HepG2 (cell line): ENCODE measurements around the gene ARL8B. TPM values are rescaled to one million over a fixed set of nuclear protein-coding genes. Genes with fewer than 3 reads are reported as not detected.

Experiments
- ATAC-seq: fragments of 200-7000 bp; cut with Tn5 transposase; 3 replicates; pipeline ENCODE4 v1.9.1; 2020; ENCODE audit warnings: mild to moderate bottlenecking, moderate library complexity
- BruUV-seq: library from RNA; stranded (reverse); fragments of 400-500 nt; replicated peaks from 2 replicates; lab custom pipeline; 2021; lab: Mats Ljungman, UMichigan
- CTCF ChIA-PET: fragments of 300-600 bp; formaldehyde crosslinking; extraction: SDS; loops from one replicate; lab custom pipeline; 2021; ENCODE audit warnings: low total read pairs, inconsistent platforms, low intra/inter-chr PET ratio; lab: Yijun Ruan, JAX
- POLR2A ChIA-PET: fragments of 350-600 bp; sonication (Branson Sonifier 250); formaldehyde crosslinking; loops from one replicate; lab custom pipeline; 2020; ENCODE audit warnings: antibody characterized with exemption, inconsistent platforms; lab: Yijun Ruan, JAX
- DNase-seq: peaks from one replicate; pipeline ENCODE4 v3.0.0-alpha.2; 2015; ENCODE audit warnings: low spot score
- FAIRE-seq: peaks from 3 replicates; lab custom pipeline; 2011; peaks lifted over from hg19 to GRCh38; lab: Jason Lieb, UNC
- H2AFZ ChIP-seq: one replicate; pipeline ENCODE4 v1.6.1; 2011; ENCODE audit warnings: low read length, inconsistent platforms
- H3K27ac ChIP-seq: fragments of 300-600 bp; 3 replicates; pipeline ENCODE4 v1.8.0; 2011; ENCODE audit warnings: mixed run types, mild to moderate bottlenecking, mixed read lengths, low read length, inconsistent platforms; ENCODE audit not compliant: insufficient read depth; ENCODE audit errors: extremely low read length
- H3K27me3 ChIP-seq, 2 experiments: fragments of 200-600 bp in 1 of 2; 2 replicates in 1 of 2; 3 replicates in 1 of 2; pipeline versions ENCODE4 v1.6.0 to v1.8.0; 2011; ENCODE audit warnings: low read length in 2 of 2, mild to moderate bottlenecking in 2 of 2, moderate library complexity in 2 of 2, inconsistent platforms in 1 of 2; ENCODE audit not compliant: insufficient read depth in 2 of 2, control insufficient read depth in 1 of 2
- H3K36me3 ChIP-seq, 2 experiments: fragments of 200-600 bp in 1 of 2; replicated peaks in 1 of 2; 2 replicates in 1 of 2; 3 replicates in 1 of 2; pipeline versions ENCODE4 v1.5.1 to v1.8.0; 2011; ENCODE audit warnings: low read length in 2 of 2, inconsistent platforms in 1 of 2; ENCODE audit not compliant: insufficient read depth in 2 of 2, control insufficient read depth in 1 of 2
- H3K4me1 ChIP-seq: 2 replicates; pipeline ENCODE4 v1.5.1; 2012; ENCODE audit warnings: low read length, inconsistent platforms; ENCODE audit not compliant: insufficient read depth
- H3K4me2 ChIP-seq: 2 replicates; pipeline ENCODE4 v1.6.0; 2011; ENCODE audit warnings: low read depth, low read length, inconsistent platforms
- H3K4me3 ChIP-seq, 3 experiments: fragments of 200-600 bp in 1 of 3; sonication (generic), shearing (Covaris generic) in 1 of 3; replicated peaks in 1 of 3; 2 replicates each; pipeline ENCODE4 v1.5.1; 2011 to 2016; ENCODE audit warnings: low read length in 3 of 3, inconsistent platforms in 2 of 3, low read depth in 2 of 3, mild to moderate bottlenecking in 2 of 3, control low read depth in 1 of 3, mixed read lengths in 1 of 3; ENCODE audit not compliant: insufficient read depth in 1 of 3
- H3K79me2 ChIP-seq: one replicate; pipeline ENCODE4 v1.6.1; 2011; ENCODE audit warnings: low read length, inconsistent platforms; ENCODE audit not compliant: insufficient read depth
- H3K9ac ChIP-seq: 2 replicates; pipeline ENCODE4 v1.6.0; 2011; ENCODE audit warnings: mild to moderate bottlenecking, low read depth, low read length, inconsistent platforms; ENCODE audit not compliant: insufficient read depth
- H3K9me3 ChIP-seq: 2 replicates; pipeline ENCODE4 v1.5.1; 2012; ENCODE audit warnings: mild to moderate bottlenecking, low read length
- H4K20me1 ChIP-seq: 2 replicates; pipeline ENCODE4 v1.6.0; 2011; ENCODE audit warnings: inconsistent platforms, mild to moderate bottlenecking, low read length, moderate library complexity; ENCODE audit not compliant: insufficient read depth
- CCAR2 ChIP-seq: fragments of 200-400 bp; formaldehyde crosslinking; optimal IDR thresholded peaks from 2 replicates; pipeline ENCODE3; 2018; ENCODE audit warnings: low read depth, mild to moderate bottlenecking, low read length, moderate library complexity
- CENPX ChIP-seq: sonication (generic); formaldehyde crosslinking; IDR thresholded peaks from 2 replicates; pipeline ENCODE4 v1.9.0; 2021; ENCODE audit warnings: mild to moderate bottlenecking, missing genetic modification reagents, moderate library complexity
- ETV6 ChIP-seq: sonication (generic); formaldehyde crosslinking; conservative IDR thresholded peaks from 2 replicates; pipeline ENCODE4 v1.4.0; 2020; ENCODE audit warnings: missing genetic modification reagents
- KDM2A ChIP-seq: sonication (generic); formaldehyde crosslinking; IDR thresholded peaks from 2 replicates; pipeline ENCODE4 v1.4.0; 2020; ENCODE audit warnings: low read depth, missing genetic modification reagents, borderline replicate concordance
- KLF13 ChIP-seq: sonication (generic); formaldehyde crosslinking; IDR thresholded peaks from 2 replicates; pipeline ENCODE4 v1.4.0; 2020; ENCODE audit warnings: mild to moderate bottlenecking, missing genetic modification reagents
- NCOA1 ChIP-seq: sonication (generic); formaldehyde crosslinking; IDR thresholded peaks from 2 replicates; pipeline ENCODE4 v1.9.0; 2021; ENCODE audit warnings: missing genetic modification reagents
- SPEN ChIP-seq: sonication (generic); formaldehyde crosslinking; IDR thresholded peaks from 2 replicates; pipeline ENCODE4 v1.5.1; 2020; ENCODE audit warnings: low read depth, mild to moderate bottlenecking, missing genetic modification reagents
- ZFP41 ChIP-seq: sonication (generic); formaldehyde crosslinking; IDR thresholded peaks from 2 replicates; pipeline ENCODE4 v1.4.0; 2020; ENCODE audit warnings: mild to moderate bottlenecking, missing genetic modification reagents, borderline replicate concordance
- ZNF10 ChIP-seq: sonication (generic); formaldehyde crosslinking; IDR thresholded peaks from 2 replicates; pipeline ENCODE4 v1.4.0; 2020; ENCODE audit warnings: mild to moderate bottlenecking, low read depth, missing genetic modification reagents, borderline replicate concordance
- ZNF772 ChIP-seq: sonication (generic); formaldehyde crosslinking; IDR thresholded peaks from 2 replicates; pipeline ENCODE4 v1.5.0; 2020; ENCODE audit warnings: mild to moderate bottlenecking, missing genetic modification reagents
- ZNF777 ChIP-seq: sonication (generic); formaldehyde crosslinking; IDR thresholded peaks from 2 replicates; pipeline ENCODE4 v1.4.0; 2020; ENCODE audit warnings: missing genetic modification reagents
- ZSCAN20 ChIP-seq: sonication (generic); formaldehyde crosslinking; IDR thresholded peaks from 2 replicates; pipeline ENCODE4 v1.4.0; 2020; ENCODE audit warnings: missing genetic modification reagents, mild to moderate bottlenecking, borderline replicate concordance
- WGBS: methylation state at CpG from one replicate; pipeline ENCODE4 v1.1.6; 2017; ENCODE audit warnings: low lambda C conversion rate; 5-methylcytosine and 5-hydroxymethylcytosine counted together
- in situ Hi-C: cut with HindIII; loops from 2 replicates; pipeline ENCODE4 v1.10.0; 2017; ENCODE audit warnings: low pct_unique_long_range_greater_than_20kb; ENCODE audit not compliant: extremely low pct_ligation_motif_present
- intact Hi-C: fragments of 100-400 bp; cut with micrococcal nuclease; formaldehyde crosslinking; loops from one replicate; pipeline ENCODE4 v1.10.0; 2022; ENCODE audit not compliant: unreplicated experiment
- polyA plus RNA-seq, 8 experiments: library from polyadenylated mRNA; depleted of rRNA in 3 of 8; stranded (reverse) in 7 of 8; unstranded in 1 of 8; fragments of >200 nt; fragmentation: Illumina TruSeq in 4 of 8; extraction: Trizol in 4 of 8; gene quantifications; 2 replicates each; pipeline versions ENCODE4 v1.2.1 to v1.2.3, GENCODE V29; 2011 to 2016; ENCODE audit warnings: low read depth in 4 of 8, missing spikeins in 1 of 8, mixed read lengths in 1 of 8; ENCODE audit not compliant: insufficient read depth in 1 of 8
- total RNA-seq, 5 experiments: library from RNA; depleted of rRNA; stranded (reverse); fragments of >200 nt; fragmentation: Illumina TruSeq; extraction: Trizol; gene quantifications; 2 replicates each; pipeline ENCODE4 v1.2.3, GENCODE V29; 2016; ENCODE audit warnings: low read depth in 1 of 5
- TF ChIP-seq, protein P1 (sequence below): sonication (generic); formaldehyde crosslinking; IDR thresholded peaks from 2 replicates; pipeline ENCODE4 v1.4.0; 2020; ENCODE audit warnings: missing genetic modification reagents; ENCODE audit errors: not compliant biosample characterization

Gene ARL8B
- total and polyA plus RNA-seq, 2 of the 13 experiments (the other 11 are each of a cell fraction or from before 2014, with no cell fraction given) = 23.5 to 30.4 TPM

DNA sequence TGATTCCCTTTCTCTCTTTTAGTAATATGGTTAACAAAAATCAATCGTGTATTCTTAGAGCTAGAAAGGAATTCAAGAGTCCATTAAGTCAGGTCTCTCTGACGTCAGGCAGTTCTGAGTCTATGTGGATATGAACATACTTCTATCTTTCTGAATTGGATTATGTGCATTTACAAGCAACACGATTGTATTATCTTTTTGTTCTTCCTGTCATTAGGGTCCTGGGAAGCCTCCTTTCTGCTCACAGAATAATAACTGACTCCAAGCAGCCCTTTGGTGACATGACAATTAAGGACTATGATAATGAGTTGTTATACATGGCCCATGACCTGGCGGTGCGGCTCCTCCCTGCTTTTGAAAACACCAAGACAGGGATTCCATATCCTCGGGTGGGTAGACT is 79.4 kb downstream of the ARL8B start (continued):
- no peak for TF ChIP-seq CCAR2
- no peak for TF ChIP-seq CENPX
- TF ChIP-seq ZFP41 (CRISPR knock-in tag) = no peak
- TF ChIP-seq SPEN (CRISPR knock-in tag) = no peak
- no peak for TF ChIP-seq NCOA1 (CRISPR knock-in tag)
- TF ChIP-seq, protein P1, sequence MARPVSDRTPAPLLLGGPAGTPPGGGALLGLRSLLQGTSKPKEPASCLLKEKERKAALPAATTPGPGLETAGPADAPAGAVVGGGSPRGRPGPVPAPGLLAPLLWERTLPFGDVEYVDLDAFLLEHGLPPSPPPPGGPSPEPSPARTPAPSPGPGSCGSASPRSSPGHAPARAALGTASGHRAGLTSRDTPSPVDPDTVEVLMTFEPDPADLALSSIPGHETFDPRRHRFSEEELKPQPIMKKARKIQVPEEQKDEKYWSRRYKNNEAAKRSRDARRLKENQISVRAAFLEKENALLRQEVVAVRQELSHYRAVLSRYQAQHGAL (CRISPR knock-in tag) = no peak
- TF ChIP-seq ZNF772 = no peak
- TF ChIP-seq KDM2A (CRISPR knock-in tag) = no peak
- no peak for TF ChIP-seq ZNF777 (CRISPR knock-in tag)
- TF ChIP-seq ZSCAN20 (CRISPR knock-in tag) = no peak

DNA sequence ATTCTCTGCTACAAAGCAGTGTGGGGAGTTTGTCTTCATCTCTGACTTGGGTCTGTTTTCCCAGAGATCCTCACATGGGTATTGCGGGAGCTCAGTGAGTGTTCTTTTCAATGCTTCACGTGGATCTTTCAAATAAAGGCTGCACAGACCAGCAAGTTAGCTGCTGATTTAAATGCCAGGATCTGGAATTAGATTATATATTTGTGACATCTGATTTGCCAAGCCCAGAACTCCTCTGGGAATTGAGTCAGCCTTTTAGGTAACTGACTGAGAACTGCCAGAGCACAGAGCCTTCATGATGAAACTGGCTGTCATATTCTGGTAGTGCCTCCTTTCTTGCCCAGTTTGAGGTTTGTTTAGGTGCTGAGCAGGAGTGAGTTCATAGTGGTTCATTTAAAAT is 80.1 kb downstream of the ARL8B start:
- 100% methylated on average over 2 of the region's 2 CpGs for WGBS
- H3K79me2 ChIP-seq = peaks cover 9% of the 10 kb centered on the region
- no peak overlapping the region for H3K27ac ChIP-seq
- no peaks in the 10 kb centered on the region for H3K9me3 ChIP-seq
- no TSS peak for BruUV-seq
- ATAC-seq (no peak), DNase-seq (no peak), FAIRE-seq (no peak)
- H3K27me3 ChIP-seq = no peaks in the 10 kb centered on the region; a peak in 1 of 5 replicates
- H3K4me2 ChIP-seq = no peak overlapping the region
- H3K36me3 ChIP-seq = peaks cover 28 to 82% of the 10 kb centered on the region in 2 experiments
- POLR2A ChIA-PET = no interaction called here
- no peaks in the 10 kb centered on the region for H4K20me1 ChIP-seq
- TF ChIP-seq ETV6 (no peak), KLF13 (CRISPR knock-in tag) (no peak), ZNF10 (CRISPR knock-in tag) (no peak)
- peaks cover 9% of the 10 kb centered on the region for H3K4me1 ChIP-seq
- CTCF ChIA-PET = no interaction called here
- no peak overlapping the region for H3K4me3 ChIP-seq
- in situ Hi-C loops = no loop called here
- H3K9ac ChIP-seq = no peak overlapping the region
- intact Hi-C loops = no loop called here
- H2AFZ ChIP-seq = no peak overlapping the region
